OCI-LY1 (cell line): ENCODE data around the gene MYCT1.

Experiments used
- EZH2 ChIP-seq: fragments of 200-600 bp; sonication (generic), shearing (Covaris generic); IDR thresholded peaks from 2 replicates; pipeline ENCODE4 v1.8.0; 2017; ENCODE audit warnings: borderline replicate concordance, mixed run types, mild to moderate bottlenecking, antibody characterized with exemption, low read length, moderate library complexity, mixed read lengths
- TF ChIP-seq, protein P1 (sequence below): fragments of 200-600 bp; sonication (generic), shearing (Covaris generic); IDR thresholded peaks from 2 replicates; pipeline ENCODE4 v1.5.1; 2017; ENCODE audit warnings: mild to moderate bottlenecking, antibody characterized with exemption, low read length, moderate library complexity, mixed read lengths

DNA sequence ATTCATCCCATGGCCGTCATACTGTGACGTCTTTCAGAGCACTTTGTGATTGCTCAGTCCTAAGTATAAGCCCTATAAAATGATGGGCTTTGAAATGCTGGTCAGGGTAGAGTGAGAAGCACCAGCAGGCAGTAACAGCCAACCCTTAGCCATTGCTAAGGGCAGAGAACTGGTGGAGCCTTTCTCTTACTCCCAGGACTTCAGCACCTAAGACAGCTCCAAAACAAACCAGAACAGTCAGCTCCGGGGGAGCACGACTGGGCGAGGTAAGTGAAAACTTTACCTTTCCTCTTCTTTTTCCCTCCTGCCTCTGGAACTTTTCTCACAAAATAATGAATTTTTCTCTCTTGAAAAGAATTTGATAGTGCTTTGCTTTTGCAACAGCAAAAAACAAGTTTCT is 53.0 kb downstream of the MYCT1 start, which contains the start of gene VIP:
- TF ChIP-seq EZH2: no peak
- TF ChIP-seq, protein P1, sequence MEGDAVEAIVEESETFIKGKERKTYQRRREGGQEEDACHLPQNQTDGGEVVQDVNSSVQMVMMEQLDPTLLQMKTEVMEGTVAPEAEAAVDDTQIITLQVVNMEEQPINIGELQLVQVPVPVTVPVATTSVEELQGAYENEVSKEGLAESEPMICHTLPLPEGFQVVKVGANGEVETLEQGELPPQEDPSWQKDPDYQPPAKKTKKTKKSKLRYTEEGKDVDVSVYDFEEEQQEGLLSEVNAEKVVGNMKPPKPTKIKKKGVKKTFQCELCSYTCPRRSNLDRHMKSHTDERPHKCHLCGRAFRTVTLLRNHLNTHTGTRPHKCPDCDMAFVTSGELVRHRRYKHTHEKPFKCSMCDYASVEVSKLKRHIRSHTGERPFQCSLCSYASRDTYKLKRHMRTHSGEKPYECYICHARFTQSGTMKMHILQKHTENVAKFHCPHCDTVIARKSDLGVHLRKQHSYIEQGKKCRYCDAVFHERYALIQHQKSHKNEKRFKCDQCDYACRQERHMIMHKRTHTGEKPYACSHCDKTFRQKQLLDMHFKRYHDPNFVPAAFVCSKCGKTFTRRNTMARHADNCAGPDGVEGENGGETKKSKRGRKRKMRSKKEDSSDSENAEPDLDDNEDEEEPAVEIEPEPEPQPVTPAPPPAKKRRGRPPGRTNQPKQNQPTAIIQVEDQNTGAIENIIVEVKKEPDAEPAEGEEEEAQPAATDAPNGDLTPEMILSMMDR: no peak
